ENCODE measurements around the gene OGFOD2.
"Not testable (repeated sequence)": the region's sequence is repeated elsewhere in the genome, so short reads cannot be mapped to it uniquely, and the experiment has no call there.

Gene OGFOD2

DNA sequence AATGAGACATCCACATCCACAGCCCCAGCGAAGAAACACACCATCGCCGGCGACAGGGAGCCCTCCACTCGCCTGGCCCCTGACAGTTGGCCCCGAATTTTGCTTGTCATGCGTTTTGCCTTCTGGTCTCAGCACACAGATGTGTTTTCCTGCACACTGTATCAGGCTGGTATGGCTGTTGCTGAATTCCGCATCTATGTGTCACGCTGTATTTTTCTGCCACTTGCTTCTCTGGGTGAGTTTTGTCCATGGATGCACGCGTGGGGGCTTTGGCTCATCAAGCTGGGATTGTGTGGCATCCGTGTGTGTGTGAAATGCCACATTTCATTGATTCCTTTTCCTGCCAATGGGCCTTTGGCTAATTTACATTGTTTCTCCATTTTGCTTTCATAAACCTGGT is 31.9 kb downstream of the OGFOD2 start:
- no peak for DNase-seq

DNA sequence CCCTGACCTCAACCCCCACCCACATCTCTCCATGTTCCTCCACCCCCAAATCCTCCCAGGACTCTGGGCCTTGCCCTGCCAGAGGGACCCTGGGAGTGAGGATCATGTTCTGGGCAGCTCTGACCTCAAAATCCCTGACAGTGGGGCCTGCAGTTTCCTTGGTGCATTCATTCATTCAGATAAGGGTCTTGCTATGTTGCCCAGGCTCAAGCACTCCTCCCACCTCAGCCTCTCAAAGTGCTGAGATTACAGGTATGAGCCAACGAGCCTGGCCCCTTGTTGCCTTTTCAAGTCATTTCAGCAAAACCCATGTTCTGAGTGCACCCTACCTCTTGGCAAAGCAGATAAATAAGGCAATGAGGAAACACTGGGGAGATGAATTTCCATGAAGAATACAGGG is 35.1 kb downstream of the OGFOD2 start:
- no peak for DNase-seq

DNA sequence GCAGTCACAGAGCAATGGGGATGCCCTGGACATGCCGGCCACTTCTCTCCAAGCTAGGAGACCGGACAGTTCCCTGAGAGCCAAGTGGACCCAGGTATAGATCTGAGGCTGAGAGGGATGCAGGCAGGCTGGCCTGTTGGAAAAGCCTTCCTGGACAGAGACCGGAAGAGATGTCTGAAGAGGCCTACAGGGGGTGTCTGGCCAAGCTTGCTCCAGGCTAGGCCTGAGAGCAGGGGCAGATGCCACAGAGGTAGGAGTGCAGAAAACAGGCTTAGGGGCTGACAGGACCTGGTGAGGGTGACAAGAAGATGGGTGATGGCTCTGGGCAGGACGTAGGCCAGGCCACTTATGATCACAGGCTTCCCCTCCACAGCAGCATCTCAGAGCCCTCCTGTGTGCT is 35.6 kb downstream of the OGFOD2 start:
- no peak for DNase-seq

DNA sequence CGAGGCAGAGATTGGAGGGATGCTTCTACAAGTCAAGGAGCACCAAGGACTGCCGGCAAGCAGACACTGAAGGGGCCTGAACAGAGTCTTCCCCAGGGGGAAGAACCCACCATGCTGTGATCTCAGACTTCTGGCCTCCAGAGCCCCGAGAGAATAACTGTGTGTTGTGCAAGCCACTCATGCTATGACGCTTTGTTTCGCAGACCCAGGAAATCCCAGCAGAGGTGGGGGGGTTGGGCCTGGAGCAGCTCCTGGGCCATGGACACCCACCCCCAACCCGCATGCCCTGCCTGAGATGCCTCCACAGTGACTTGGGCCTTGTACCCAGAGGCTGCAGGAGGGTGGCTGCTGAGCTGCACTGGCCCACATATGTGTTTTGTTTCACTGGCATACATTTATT is 36.7 kb downstream of the OGFOD2 start:
- DNase-seq: no peak

DNA sequence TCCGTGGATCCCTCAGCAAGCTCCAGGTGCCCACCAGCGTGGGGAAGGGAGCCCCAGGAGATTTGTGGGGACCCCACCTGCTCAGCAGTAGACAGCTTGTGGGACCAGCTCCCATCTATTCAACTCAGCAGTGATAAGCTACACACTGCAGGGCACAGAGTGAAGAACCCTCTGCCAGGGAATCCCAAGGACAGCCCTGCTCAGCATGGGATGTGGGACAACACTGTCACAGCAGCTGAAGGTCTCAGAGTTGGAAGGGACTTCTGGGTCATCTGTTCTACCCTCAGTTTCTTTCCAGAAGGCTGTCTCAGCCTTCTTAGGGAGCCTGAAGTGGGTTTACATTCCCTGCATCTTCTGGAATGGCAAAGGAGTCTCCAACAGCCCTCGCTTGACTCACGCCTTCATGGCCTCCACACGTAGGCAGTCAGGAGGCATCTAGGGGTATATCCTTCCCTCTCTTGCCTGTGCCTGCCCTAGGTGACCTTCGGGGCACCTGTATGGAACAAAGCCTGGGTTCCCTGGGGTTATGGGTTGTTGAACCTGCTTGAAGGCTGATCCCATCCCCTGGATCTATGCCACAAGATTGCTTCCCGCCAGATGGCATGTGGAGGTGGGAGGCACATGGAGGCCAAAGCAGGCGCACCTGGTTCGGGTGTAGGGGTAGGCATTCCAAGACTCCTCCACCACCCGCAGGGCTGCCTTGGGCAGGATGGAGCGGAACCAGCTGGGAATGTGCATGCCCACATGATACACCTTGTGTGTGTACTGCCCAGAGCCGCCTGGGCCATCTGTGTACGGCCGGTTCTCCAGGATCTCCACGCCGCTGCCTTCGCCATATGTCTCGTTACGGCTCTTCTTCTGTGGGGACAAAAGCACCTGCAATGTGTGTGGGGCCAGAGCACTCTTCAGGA is 38.4 kb downstream of the OGFOD2 start:
- no peak for DNase-seq

DNA sequence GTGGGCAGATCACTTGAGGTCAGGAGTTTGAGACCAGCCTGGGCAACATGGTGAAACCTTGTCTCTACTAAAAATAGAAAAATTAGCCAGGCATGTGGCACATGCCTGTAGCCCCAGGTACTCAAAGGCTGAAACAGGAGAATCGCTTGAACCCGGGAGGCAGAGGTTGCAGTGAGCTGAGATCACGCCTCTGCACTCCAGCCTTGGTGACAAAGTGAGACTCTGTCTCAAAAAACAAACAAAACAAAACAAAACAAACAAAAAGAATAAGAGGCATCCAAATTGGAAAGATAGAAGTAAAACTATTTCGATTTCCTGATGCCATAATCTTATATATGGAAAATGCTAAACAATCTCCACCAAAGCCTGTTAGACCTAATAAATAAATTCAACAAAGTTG is 39.4 kb downstream of the OGFOD2 start:
- DNase-seq: not testable (repeated sequence)

DNA sequence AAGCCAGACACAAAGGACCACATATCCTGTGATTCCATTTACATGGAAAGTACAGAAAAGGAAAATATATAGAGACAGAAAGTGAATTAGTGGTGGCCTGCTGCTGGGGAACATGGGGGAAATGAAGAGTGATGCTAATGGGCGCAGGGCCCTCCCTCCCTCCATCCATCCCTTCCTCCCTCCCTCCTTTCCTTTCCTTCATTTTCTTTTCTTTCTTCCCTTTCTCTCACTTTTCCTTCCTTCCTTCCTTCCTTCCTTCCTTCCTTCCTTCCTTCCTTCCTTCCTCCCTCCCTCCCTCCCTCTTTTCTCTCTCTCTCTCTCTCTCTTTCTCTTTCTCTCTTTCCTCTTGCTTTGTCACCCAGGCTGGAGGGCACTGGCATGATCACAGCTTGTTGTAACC is 42.7 kb downstream of the OGFOD2 start:
- DNase-seq: no peak

DNA sequence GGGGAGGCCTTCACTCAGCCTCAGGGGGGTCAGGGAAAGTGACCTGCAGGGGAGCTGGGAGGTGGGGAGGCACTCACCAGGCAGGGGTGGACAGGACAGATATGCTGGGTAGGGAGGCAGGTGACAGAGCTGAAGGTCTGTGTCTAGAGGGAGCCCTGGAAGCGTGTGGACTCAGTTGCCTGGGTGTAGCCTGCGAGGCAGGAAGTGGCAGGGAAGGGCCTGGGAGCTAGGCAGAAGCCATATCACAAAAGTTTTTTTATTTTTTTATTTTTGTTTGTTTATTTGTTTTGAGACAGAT is 44.7 kb downstream of the OGFOD2 start:
- no peak for DNase-seq

DNA sequence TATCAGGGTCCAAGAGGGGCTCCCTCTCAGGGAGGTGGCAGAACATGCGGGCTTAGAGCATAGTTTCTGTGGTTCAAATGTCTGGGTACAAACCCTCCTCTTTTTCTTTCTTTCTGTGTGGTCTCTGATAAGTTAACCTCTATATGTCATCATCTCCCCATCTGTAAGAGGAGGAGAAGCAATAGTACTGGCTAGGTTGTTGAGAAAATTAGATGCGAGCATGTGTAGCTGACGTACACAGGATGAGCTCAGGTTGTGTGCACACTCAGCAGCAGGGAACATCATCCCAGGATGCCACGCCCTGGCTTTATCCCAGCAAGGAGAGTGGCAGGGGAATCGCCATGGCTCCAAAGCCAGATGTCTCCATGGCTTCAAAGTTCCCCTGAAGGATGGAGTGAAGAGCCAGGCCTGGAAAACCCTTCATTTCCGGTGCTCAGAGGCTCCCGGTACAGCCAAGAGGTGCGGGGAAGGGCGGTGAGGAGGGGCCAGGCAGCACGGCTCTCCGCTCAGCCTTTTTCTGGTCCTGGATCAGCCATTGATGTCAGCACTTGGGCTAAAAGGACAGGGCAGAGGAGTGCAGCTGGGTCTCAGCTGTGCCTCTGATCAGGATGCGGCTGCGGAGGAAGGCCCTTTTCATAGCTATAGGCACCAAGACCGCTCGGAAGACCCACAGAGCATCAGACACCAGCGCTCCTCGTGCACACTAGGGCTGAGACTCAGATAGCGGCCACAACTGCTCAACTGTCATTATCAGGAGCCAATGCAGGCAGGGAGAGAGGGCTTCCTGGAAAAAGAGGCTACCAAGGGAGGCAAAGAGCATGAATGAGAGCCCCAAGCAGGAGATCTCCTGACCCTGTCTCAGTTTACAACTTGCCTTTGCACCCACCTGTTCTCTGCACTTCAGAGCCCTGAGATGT is 46.9 kb downstream of the OGFOD2 start:
- no peak for DNase-seq

DNA sequence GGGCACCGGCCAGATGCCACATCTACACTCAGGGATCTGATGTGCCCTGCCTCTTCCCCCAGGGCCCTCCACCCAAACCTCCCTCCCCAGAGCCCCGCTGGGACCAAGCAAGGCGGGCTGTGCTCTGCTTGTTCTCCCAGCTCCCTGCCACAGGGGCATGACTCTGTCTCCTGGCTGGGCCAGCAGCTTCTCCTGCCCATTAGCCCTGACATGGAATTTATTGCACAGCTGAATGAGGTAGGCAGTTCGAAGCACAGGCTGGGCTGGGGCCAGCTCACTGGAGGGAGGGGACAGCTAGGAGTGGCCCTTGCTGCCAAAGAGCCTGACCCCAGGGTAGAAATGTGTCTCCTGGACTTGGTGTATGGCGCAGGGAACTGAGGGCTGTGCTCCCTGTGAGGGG is 47.8 kb downstream of the OGFOD2 start:
- no peak for DNase-seq

DNA sequence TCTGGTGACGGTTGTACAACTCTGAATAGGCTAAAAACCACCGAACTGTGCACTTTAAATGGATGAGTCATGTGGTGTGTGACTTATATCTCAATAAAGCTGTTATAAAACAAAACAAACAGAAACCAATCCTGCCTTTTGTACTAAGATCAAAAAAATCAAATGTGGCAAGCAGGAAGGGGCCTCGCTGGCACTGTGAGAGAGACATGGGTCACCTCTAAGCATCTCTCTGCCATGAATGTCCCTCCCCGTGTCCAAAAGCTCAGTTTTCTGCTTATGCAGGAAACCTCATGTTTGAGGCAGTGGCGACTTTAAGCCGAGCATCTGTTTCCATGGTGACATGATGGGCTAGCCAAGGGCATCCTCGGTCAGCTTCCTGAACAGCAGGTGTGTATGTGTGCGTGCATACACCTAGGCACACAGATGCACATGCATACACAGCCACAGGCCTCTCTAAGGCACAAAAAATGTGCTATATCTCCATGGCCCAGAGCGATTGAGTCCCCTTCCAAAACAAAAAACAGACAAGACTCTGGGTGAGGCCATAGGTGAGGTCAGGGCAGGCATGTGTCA is 49.9 kb downstream of the OGFOD2 start:
- DNase-seq: no peak

DNA sequence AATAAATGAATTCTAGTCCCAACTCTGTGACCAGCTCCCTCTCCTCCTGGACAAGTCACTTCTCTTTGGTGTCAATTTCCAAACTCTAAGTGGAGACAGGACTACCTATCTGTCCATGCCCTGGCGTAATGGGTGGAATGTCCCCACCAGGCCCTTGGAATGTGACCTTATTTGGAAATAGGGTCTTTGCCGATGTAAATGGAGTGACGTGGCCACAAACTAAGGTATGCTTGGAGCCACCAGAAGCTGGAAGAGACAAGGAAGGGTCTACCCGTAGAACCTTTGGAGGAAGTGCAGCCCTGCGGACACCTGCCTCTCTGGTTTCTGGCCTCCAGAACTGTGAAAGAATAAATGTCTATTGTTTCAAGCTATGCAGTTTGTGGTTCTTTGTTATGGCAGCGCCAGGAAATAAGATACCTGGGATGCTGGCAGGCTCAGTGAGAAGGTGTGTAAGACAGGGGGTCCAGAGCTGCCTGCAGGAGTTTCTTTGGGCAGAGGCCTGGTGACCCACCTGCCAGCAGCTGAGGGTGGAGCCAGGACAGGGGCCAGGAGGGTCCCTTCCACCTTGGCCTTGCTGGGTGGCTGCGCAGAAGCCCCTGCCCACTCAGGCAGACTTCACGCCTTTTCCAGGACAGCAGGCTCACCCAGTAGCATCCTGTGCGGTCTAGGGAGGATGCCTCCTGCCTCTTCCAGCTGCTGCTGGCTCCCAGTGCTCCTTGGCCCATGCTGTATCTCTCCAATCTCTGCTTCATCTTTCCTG is 51.2 kb downstream of the OGFOD2 start:
- no peak for DNase-seq

DNA sequence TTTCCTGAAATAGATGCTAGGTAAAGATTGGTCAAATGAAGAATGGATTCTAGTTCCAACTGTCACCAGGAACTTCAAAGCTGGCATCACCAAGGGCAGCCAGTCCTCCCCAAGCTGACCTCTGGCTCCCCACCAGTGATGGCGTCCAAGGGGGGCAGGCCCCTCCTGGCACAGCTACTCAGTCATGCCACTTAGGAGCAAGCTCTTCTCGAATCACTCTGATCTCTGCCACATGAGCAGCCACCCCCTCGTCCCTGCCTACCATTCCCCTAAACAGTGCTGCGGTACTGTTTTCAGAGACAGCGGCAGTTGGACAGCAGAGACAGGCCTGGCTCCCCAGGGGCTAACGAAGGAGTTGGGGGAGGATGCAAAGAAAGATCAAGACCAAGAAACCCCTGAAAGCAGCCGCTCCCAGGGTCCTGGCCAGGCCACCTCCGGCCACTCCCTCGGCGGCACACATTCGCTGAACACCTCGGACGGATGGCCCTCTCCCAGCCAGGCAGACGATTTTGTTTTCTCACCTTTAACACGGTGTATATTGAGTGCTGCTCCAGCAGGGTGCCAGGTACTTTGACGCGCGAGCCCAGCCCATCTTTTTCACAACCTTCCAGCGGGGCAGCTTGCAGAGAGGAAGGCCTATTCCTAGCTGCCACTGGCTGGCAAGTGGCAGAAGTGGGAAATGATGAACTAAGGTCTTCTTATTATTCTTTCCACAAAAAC is 52.8 kb downstream of the OGFOD2 start:
- no peak for DNase-seq

DNA sequence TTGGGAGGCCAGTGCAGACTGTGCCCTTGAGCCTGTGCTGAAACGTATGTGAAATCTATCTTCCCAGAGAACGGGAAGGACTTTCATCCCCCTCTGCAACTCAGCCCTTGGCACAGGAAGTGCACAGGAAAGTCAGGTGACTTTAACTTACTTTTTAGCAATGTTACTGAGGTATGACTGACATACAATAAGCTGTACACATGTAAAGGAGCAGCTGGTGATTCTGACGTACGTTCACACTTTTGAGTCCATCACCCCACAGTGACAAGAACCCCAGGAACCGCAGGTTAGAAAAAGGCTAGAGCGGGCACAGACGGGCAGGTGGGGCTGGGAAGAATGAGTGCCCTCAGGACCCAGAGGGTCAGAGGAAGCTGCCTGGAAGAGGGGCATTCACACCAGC is 53.4 kb downstream of the OGFOD2 start:
- DNase-seq: no peak

DNA sequence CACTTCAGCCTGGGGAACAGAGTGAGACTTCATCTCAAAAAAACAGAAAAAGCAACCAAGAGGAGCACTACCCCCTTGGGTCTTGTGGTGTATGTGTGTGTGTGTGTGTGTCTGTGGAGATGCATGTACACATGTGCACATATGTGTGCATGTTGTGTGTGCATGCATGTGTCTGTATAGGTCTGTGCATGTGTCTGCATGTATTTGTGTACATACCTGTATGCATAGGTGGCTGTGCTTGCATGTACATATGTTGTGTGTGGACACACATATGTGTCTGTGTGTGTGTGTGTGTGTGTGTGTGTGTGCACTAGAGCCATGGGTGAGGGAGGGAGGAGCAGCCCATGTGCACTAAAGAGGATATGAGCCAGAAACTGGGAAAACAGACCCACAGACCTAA is 54.5 kb downstream of the OGFOD2 start:
- DNase-seq: no peak

Data from NCI-H1092 (cell line).